ENCODE data around the gene DDX6.

DDX6 gene

DNA sequence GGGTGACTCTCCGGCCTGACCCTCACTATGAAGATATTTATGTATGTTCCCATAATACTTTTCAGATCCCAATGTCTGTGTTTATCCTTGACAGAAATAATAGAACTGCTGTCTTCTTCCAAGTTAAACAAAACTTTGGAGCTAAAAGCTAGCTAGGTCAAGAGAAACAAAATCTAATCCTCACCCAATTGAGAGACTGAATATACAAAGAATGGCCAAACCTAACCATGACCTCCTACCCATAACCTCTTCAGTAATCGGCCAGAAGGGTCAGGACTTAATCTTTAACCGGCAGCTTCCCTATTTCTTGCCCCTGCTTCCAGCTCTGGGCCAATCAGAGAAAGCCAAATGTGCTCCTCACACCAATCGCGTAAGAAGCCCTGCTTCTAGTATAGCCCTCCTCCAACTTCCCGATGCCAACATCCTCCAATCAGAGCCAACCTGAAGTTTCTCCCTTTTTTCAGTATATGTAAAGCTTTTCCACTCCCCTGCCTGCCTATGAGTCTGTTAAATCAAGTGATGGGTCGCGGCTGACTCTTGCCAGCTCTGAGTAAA, 1.7 kb upstream of the DDX6 start:
- Histone ChIP-seq H3K27ac (ENCODE audit: low read depth, low read length) (peak overlapping the region; percentile 93), H3F3A (ENCODE audit: insufficient read depth) (peaks cover 29% of the 10 kb centered on the region), H4K20me1 (ENCODE audit: low read depth, low read length) (peaks cover 5% of the 10 kb centered on the region), H3K36me3 (ENCODE audit: low read length) (no peaks in the 10 kb centered on the region), H2AFZ (ENCODE audit: low read depth, low read length, severe bottlenecking) (no peak overlapping the region), H3K27me3 (ENCODE audit: low read length) (no peaks in the 10 kb centered on the region), H3K79me2 (ENCODE audit: insufficient read depth, low read length) (peaks cover 31% of the 10 kb centered on the region), H3K9me3 (ENCODE audit: insufficient read depth, low read length) (no peaks in the 10 kb centered on the region), H3K4me2 (ENCODE audit: low read depth, low read length, poor library complexity, severe bottlenecking) (peak overlapping the region; percentile 73), H3K4me3 (ENCODE audit: insufficient read depth, low read length, poor library complexity, severe bottlenecking) (peak overlapping the region; percentile 76), H3K9ac (ENCODE audit: low read length) (peak overlapping the region; percentile 99), H3K9me2 (replicated peaks; ENCODE audit: insufficient read depth, low read length) (no peaks in the 10 kb centered on the region)
- no peak for TF ChIP-seq EZH2phosphoT487 (conservative IDR thresholded peaks at IDR 0.05; ENCODE audit: low read length)
- TF ChIP-seq, protein P1, sequence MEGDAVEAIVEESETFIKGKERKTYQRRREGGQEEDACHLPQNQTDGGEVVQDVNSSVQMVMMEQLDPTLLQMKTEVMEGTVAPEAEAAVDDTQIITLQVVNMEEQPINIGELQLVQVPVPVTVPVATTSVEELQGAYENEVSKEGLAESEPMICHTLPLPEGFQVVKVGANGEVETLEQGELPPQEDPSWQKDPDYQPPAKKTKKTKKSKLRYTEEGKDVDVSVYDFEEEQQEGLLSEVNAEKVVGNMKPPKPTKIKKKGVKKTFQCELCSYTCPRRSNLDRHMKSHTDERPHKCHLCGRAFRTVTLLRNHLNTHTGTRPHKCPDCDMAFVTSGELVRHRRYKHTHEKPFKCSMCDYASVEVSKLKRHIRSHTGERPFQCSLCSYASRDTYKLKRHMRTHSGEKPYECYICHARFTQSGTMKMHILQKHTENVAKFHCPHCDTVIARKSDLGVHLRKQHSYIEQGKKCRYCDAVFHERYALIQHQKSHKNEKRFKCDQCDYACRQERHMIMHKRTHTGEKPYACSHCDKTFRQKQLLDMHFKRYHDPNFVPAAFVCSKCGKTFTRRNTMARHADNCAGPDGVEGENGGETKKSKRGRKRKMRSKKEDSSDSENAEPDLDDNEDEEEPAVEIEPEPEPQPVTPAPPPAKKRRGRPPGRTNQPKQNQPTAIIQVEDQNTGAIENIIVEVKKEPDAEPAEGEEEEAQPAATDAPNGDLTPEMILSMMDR (IDR thresholded peaks at IDR 0.05; ENCODE audit: insufficient read depth, low read length, poor library complexity, severe bottlenecking): no peak

DNA sequence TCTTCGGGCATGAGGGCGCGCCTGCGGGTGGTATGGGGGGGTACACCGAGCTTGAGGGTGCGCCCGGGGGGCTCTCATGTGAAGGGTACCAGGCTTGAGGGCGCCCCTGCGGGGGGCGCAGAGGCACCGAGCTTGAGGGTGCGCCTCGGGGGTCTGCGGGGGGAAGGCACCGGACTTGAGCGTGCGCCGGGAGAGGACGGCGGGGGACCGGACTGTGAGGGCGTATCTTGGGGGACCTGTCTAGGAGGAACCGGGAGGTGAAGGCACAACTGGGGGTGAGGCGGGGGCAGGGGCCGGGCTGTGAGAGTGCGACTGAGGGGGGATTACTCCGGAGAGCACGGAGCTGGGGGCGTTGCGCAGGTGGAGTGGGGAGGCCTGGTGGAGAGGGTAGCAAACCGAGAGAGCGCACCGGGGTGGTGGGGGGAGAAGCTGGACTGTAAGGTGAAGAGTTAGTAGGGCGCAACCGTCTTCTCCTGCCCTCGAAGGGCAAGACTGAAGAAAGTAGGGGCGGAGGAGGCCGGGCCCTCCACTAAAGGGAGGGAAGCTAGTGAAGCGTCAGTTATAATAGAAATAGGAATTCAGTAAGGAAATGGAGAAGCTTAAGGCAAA, 1.1 kb upstream of the DDX6 start:
- no peaks in the 10 kb centered on the region for H3K9me3 ChIP-seq (ENCODE audit: insufficient read depth, low read length)
- peak overlapping the region; percentile 99 for H3K9ac ChIP-seq (ENCODE audit: low read length)
- peaks cover 29% of the 10 kb centered on the region for H3F3A ChIP-seq (ENCODE audit: insufficient read depth)
- peak overlapping the region; percentile 93 for H3K27ac ChIP-seq (ENCODE audit: low read depth, low read length)
- H3K36me3 ChIP-seq (ENCODE audit: low read length): no peaks in the 10 kb centered on the region
- H3K4me2 ChIP-seq (ENCODE audit: low read depth, low read length, poor library complexity, severe bottlenecking): peak overlapping the region; percentile 73
- peaks cover 8% of the 10 kb centered on the region for H4K20me1 ChIP-seq (ENCODE audit: low read depth, low read length)
- peaks cover 37% of the 10 kb centered on the region for H3K79me2 ChIP-seq (ENCODE audit: insufficient read depth, low read length)
- no peak for TF ChIP-seq EZH2phosphoT487 (conservative IDR thresholded peaks at IDR 0.05; ENCODE audit: low read length)
- TF ChIP-seq, protein P1 (IDR thresholded peaks at IDR 0.05; ENCODE audit: insufficient read depth, low read length, poor library complexity, severe bottlenecking): no peak
- no peaks in the 10 kb centered on the region for H3K27me3 ChIP-seq (ENCODE audit: low read length)
- H3K9me2 ChIP-seq (replicated peaks; ENCODE audit: insufficient read depth, low read length): no peaks in the 10 kb centered on the region
- peak overlapping the region; percentile 76 for H3K4me3 ChIP-seq (ENCODE audit: insufficient read depth, low read length, poor library complexity, severe bottlenecking)
- H2AFZ ChIP-seq (ENCODE audit: low read depth, low read length, severe bottlenecking): peak overlapping the region; percentile 86

DNA sequence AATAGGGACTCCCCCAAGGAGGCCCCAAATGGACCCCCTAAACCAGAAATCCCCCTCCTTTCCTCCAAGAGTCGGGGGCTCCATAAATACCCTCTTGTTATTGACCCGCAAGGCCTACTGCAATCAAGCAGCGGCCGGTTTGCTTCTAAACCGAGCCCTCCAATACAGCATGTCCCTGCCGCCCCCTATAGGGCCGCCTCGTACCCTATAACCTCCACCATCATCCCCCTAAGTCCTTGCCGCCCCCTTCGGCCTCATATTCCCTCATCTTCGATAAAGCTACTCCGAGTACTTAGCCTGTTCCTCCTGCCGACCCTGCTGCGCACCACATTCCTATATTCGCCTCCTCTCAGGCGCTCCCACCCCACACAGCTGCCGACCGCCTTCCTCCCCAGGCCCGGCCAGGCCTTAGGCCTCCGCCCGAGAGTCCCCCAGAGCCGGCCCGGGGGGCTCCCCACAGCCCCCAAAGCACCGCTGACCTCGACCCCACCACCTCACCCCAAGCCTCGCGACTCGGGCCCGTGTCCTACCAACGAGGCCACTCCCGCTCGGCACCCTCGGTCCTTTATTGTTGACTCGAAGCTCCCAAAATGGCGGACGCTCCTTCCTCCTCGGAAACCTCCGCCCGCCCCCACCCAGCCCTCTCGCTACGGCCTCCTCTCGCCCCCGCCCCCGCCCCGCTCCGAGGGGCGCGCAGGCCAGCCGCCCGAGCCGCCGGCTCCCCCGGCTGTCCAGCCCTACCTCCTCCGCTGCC, 430 bp downstream of the DDX6 start:
- peak overlapping the region; percentile 76 for H3K4me3 ChIP-seq (ENCODE audit: insufficient read depth, low read length, poor library complexity, severe bottlenecking)
- no peak for TF ChIP-seq EZH2phosphoT487 (conservative IDR thresholded peaks at IDR 0.05; ENCODE audit: low read length)
- TF ChIP-seq, protein P1 (IDR thresholded peaks at IDR 0.05; ENCODE audit: insufficient read depth, low read length, poor library complexity, severe bottlenecking): peak; percentile 47
- H3K27ac ChIP-seq (ENCODE audit: low read depth, low read length): peak overlapping the region; percentile 93
- H2AFZ ChIP-seq (ENCODE audit: low read depth, low read length, severe bottlenecking): peak overlapping the region; percentile 86
- H3K4me2 ChIP-seq (ENCODE audit: low read depth, low read length, poor library complexity, severe bottlenecking): peak overlapping the region; percentile 73
- H4K20me1 ChIP-seq (ENCODE audit: low read depth, low read length): peaks cover 16% of the 10 kb centered on the region
- H3K79me2 ChIP-seq (ENCODE audit: insufficient read depth, low read length): peaks cover 52% of the 10 kb centered on the region
- peaks cover 5% of the 10 kb centered on the region for H3K36me3 ChIP-seq (ENCODE audit: low read length)
- H3K27me3 ChIP-seq (ENCODE audit: low read length): no peaks in the 10 kb centered on the region
- peaks cover 35% of the 10 kb centered on the region for H3F3A ChIP-seq (ENCODE audit: insufficient read depth)
- no peaks in the 10 kb centered on the region for H3K9me2 ChIP-seq (replicated peaks; ENCODE audit: insufficient read depth, low read length)
- no peaks in the 10 kb centered on the region for H3K9me3 ChIP-seq (ENCODE audit: insufficient read depth, low read length)
- peak overlapping the region; percentile 99 for H3K9ac ChIP-seq (ENCODE audit: low read length)
